ENCODE results near the gene KCNN3.
"Not testable (repeated sequence)": the region's sequence is repeated elsewhere in the genome, so short reads cannot be mapped to it uniquely, and the experiment has no call there.

Gene KCNN3

GRCh38 chr1:154870115-154870571, at the start of gene KCNN3:
KCNN3 (minus strand) TSS chr1:154870281; CDS start chr1:154869964, 317 bp downstream.
- peak; percentile 73 for DNase-seq

- no peak for DNase-seq
Observed at GRCh38 chr1:154913273-154913672, 43.2 kb upstream of the KCNN3 start.

DNA sequence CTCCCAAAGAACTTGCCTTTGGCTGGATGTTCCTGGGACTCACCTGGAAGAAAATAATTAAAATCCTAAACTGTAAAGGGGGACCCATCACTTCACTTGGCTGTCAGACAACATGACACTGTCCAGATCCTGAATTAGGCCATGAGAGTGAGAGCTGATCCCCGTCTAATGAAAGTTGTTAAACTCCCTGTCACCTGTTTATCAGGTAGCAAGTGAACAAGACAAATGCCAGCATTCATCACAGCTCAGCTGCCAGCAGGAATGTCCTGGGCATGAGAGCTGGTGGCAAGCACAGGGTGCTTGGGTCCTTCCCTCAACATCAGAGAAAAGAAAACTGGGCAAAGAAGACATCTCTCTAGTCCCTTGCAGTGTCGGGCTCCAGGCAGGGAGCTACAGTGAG, 42.7 kb upstream of the KCNN3 start:
- DNase-seq: no peak

DNA sequence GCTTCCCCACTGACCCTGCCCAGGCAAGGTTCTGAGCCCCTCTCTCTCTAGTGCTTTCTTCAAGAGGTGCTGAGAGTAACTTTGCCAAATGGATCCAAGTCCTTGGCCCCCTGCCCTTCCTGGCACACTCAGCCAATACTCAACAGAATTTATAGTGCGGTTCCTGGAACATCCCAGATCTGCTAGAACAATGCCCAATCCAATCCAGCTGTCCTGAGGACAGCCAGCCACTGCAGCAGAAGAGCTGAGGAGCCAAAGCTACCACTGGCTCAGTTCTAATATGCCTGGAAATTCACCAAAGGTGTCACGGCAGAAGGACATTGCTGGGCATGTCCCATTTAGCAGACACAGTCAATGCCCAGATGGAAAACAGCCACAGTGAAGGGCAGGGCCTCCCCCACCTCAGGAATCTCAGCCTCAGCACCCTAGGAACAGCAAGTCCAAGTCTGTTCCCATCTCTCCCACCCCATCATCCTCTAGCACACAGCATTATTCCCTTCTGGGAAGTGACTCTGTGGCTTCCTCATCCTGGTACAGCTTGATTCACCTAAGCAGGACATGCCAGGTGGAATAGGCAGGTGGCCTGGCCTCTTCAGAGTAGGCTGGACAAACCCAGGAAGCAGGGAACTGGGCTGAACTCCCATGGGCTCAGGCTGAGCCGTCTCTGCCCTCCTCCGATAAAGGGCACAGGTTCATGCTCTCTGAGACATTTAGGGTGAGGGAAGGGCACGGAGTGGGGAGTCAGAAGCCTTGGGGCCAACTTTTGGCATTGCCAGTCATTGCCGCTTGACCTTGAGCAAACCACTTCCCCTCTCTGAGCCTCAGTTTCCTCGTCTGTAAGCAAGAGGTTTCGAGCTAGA, 41.8 kb upstream of the KCNN3 start:
- no peak for DNase-seq

GRCh38 chr1:154910851-154911250, 40.8 kb upstream of the KCNN3 start:
- DNase-seq: no peak

- no peak for DNase-seq
Observed at GRCh38 chr1:154908937-154909336, 38.9 kb upstream of the KCNN3 start.

- DNase-seq: not testable (repeated sequence)
Observed at GRCh38 chr1:154908129-154908528, 38.0 kb upstream of the KCNN3 start.

GRCh38 chr1:154906621-154907081, 36.6 kb upstream of the KCNN3 start:
- DNase-seq: no peak

DNA sequence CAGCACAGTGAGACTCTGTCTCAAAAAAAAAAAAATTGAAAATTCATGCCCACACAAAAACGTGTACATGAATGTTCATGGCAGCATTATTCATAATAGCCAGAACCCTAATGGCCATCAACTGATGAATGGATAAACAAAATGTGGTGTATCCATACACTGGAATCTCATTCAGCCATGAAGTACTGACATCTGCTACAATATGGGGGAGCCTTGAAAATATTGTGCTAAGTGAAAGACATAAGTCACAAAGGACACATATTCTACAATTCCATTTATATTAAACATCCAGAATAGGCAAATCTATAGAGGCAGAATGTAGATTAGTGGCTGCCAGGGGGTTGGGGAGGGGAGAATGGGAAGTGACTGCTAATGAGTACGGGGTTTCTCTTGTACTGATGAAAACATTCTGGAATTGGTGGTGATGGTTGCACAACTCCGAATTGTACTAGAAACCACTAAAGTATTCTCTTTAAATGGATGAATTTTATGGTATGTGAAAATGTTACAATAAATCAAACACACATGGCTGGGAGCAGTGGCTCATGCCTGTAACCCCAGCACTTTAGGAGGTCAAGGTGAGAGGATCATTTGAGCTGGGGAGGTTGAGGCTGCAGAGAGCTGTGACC, 33.0 kb upstream of the KCNN3 start:
- no peak for DNase-seq

GRCh38 chr1:154901591-154901990, 31.5 kb upstream of the KCNN3 start:
- no peak for DNase-seq

GRCh38 chr1:154899041-154899440, 29.0 kb upstream of the KCNN3 start:
- no peak for DNase-seq

DNA sequence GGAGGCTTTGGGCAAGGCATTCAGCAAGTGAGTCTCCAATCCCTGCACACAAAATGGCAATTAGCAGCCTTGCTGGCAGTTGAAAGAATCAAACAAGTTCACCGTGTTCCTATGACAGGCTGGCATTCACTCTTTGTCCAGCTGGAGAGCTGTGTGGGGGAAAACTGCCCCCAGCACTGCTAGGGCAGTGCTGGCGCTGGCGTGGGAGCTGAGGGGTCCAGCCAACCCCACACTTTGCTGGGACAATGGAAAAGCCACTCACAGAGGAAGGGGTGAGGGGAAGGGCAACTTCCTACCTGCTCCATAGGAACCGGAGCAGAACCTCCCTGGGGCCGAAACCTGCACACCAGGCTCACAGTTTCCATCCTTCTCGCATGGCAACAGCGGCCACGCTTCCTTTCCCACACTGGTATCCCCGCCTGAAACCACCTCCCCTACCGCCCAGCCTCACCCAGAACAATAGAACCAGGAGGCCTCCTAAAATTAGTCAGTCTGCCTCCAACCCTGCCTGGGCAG, 26.7 kb upstream of the KCNN3 start:
- DNase-seq: no peak

- no peak for DNase-seq
Observed at GRCh38 chr1:154895798-154896197, 25.7 kb upstream of the KCNN3 start.

DNA sequence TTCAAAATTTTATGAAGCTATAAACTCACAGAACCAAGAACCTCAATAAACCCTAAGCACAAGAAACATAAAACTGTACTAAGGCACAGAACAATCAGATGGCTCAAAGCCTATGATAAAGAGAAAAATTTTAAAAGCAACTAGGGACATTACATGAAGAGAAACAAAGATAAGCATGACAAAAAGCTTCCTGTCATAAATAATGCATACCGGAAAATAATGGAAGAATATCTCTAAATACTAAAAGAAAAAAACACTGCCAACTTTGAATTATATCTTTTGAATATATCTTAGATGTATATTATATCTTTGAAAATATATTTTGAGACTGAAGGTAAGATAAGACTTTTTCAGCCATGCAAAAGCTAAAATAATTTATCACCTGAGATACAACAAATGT, 21.4 kb upstream of the KCNN3 start:
- DNase-seq: no peak

- DNase-seq: no peak
Observed at GRCh38 chr1:154888757-154889156, 18.7 kb upstream of the KCNN3 start.

- no peak for DNase-seq
Observed at GRCh38 chr1:154886281-154887015, 16.4 kb upstream of the KCNN3 start.

DNA sequence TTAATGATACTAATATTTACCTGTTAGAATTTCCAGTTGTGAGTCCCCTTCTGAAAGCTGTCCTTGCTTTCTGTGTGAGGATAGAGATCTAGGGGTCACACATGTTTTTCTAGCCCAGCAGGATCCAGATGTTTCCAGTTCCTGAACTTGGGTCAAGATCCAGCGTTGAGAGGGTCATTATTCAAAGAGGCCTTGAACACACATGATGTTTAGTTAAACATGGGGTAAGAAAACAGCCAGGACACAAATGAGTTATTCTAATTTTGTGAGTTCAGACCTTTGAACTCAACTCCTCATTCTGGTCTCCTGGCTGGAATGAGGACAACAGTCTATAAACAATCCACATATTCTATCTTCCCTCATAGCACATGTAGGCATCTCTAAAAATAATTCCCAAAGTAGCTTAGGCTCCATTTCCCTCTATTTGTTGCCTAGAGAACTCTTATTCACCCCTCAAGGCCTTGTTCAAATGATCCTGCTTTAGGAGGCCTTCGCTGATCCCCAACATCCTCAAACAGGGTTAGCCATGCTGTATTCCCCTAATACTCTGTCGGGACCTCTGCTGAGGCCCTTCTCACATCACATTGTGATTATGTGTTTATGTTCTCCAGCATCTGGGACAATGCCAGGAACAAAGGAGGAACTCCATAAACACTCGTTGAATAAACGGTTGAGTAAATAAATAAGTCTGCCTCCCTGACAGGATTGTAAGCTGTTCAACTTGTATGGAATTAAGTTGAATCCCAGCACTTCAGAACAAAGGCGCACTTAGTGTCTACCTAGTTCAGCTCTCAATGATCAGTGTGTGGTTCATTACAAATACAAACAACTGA, 15.0 kb upstream of the KCNN3 start:
- no peak for DNase-seq

GRCh38 chr1:154883919-154884868, 14.1 kb upstream of the KCNN3 start:
- no peak for DNase-seq

- no peak for DNase-seq
Observed at GRCh38 chr1:154881820-154882535, 11.9 kb upstream of the KCNN3 start.

- DNase-seq: no peak
Observed at GRCh38 chr1:154880671-154881070, 10.6 kb upstream of the KCNN3 start.
